Testis (tissue), 2 donors: Measurements from ENCODE around the gene REPIN1.

ENCODE experiments used
- CTCF ChIP-seq, 3 experiments: fragments of 450-650 bp in 2 of 3; fragments of 200-600 bp in 1 of 3; sonication (generic) in 1 of 3; IDR thresholded peaks; one replicate each; pipeline ENCODE4 v1.5.1; 2016 to 2019; ENCODE audit warnings: antibody characterized with exemption in 3 of 3, mild to moderate bottlenecking in 2 of 3, moderate library complexity in 1 of 3
- POLR2A ChIP-seq: fragments of 450-650 bp; IDR thresholded peaks from one replicate; pipeline ENCODE4 v1.6.1; 2017; ENCODE audit warnings: antibody characterized with exemption, mild to moderate bottlenecking, moderate library complexity

DNA sequence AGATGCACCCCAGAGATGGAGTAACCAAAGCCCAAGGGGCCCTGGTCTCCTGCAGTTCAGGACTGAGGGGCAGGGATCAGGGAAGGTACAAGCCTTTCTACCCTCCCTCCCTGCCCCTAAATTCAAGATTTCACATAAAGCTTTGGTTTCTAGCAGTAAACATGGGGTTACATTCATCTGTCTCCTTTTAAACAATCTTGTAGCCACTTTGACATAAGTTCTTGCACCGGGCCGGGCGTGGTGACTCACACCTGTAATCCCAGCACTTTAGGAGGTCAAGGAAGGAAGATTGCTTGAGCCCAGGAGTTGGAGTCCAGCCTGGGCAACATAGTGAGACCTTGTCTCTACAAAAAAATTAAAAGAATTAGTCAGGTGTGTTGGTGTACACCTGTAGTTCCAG is 41.3 kb upstream of the REPIN1 start:
- TF ChIP-seq CTCF (IDR thresholded peaks at IDR 0.05) (no peak), POLR2A (no peak)
